Measurements from ENCODE around the gene ISOC1. TPM values are rescaled to one million over a fixed set of nuclear protein-coding genes. Genes with fewer than 3 reads are reported as not detected.

ISOC1 gene
- total RNA-seq, 5 donors from 2014 or later (not counting 1 experiment from before 2014, with no cell fraction given): 9.2 to 16.5 (median 13.6) TPM

Other genes starting within 250 kb of the ISOC1 start
- gene SLC27A6, start 129.3 kb upstream of the ISOC1 start, total RNA-seq: under 1 TPM in 1 of 5 donors, not detected in 4; 0.13 TPM

All from T-cell (primary cell).